ENCODE data around the gene JAM3. TPM values are rescaled to one million over a fixed set of nuclear protein-coding genes. Genes with fewer than 3 reads are reported as not detected.

The JAM3 gene
- total and polyA plus RNA-seq, 10 of the 15 experiments (the other 5 are each of a cell fraction or from before 2014, with no cell fraction given): 0.04 to 1.1 (median 0.32) TPM; not detected in 1

- intact Hi-C loops (cut with micrococcal nuclease; ENCODE audit: unreplicated experiment) (loop anchor here (5.0 kb wide), 1 partner anchor 120 kb away; no protein-coding TSS in a partner anchor), in situ Hi-C loops (cut with MboI) (no loop called here)
- POLR2A ChIA-PET: no interaction called here
- Histone ChIP-seq H3K9ac (ENCODE audit: control insufficient read depth, insufficient read depth, low read length) (no peak overlapping the region), H3K9me3 (replicated peaks; ENCODE audit: control insufficient read depth, insufficient read depth, low read length) (no peaks in the 10 kb centered on the region), H4K20me1 (ENCODE audit: control insufficient read depth, insufficient read depth) (no peaks in the 10 kb centered on the region), H3K27me3 (replicated peaks in 1 of 2; ENCODE audit: control insufficient read depth in 2 of 2, insufficient read depth in 2 of 2, low read length in 1 of 2) (no peaks in the 10 kb centered on the region; a peak in 1 of 4 replicates), H3K36me3 (ENCODE audit: control insufficient read depth in 2 of 2, insufficient read depth in 2 of 2, low read length in 1 of 2) (no peaks in the 10 kb centered on the region), H3K4me3 (no peak overlapping the region), H3K79me2 (ENCODE audit: control insufficient read depth, insufficient read depth, low read length) (no peaks in the 10 kb centered on the region), H3K4me2 (ENCODE audit: control insufficient read depth, insufficient read depth) (no peak overlapping the region), H2AFZ (ENCODE audit: control insufficient read depth, low read depth, low read length) (no peak overlapping the region), H3K27ac (ENCODE audit: control insufficient read depth, insufficient read depth) (no peak overlapping the region), H3K4me1 (ENCODE audit: control insufficient read depth, insufficient read depth, low read length) (no peaks in the 10 kb centered on the region)
- ATAC-seq: no peak
- TF ChIP-seq ZBTB11 (CRISPR knock-in tag; IDR thresholded peaks at IDR 0.05) (no peak), ZNF24 (IDR thresholded peaks at IDR 0.05) (no peak), EED (IDR thresholded peaks at IDR 0.05; ENCODE audit: low read depth) (no peak), HDAC6 (IDR thresholded peaks at IDR 0.05; ENCODE audit: unreplicated experiment) (no peak), MEF2B (IDR thresholded peaks at IDR 0.05; ENCODE audit: partially characterized antibody, poor library complexity, severe bottlenecking) (no peak), FOXK2 (IDR thresholded peaks at IDR 0.05) (no peak)
- SMC1A ChIA-PET (ENCODE audit: uncharacterized antibody, unreplicated experiment): no interaction called here
- BruUV-seq (replicated peaks): no TSS peak
- WGBS (ENCODE audit: insufficient coverage, insufficient replicate concordance, low lambda C conversion rate, missing lambda C conversion rate): 57% methylated on average over 30 of the region's 30 CpGs
- RAD21 ChIA-PET (ENCODE audit: unreplicated experiment): no interaction called here
- no peak for FAIRE-seq
- CTCF ChIA-PET: no interaction called here
- no peak for DNase-seq (ENCODE audit: low read depth, low spot score)
These were observed 22.0 kb upstream of the JAM3 start for GRCh38 chr11:134046681-134047449.

Data from GM12878 (cell line).